Measurements from ENCODE around the gene NTRK3.

Gene NTRK3

GRCh38 chr15:87965304-87965703 lies 291.2 kb downstream of the NTRK3 start:
- TF ChIP-seq GATA3 (IDR thresholded peaks at IDR 0.05; ENCODE audit: low read depth, low read length) (no peak), GATA2 (IDR thresholded peaks at IDR 0.05; ENCODE audit: low read depth, low read length) (no peak)

DNA sequence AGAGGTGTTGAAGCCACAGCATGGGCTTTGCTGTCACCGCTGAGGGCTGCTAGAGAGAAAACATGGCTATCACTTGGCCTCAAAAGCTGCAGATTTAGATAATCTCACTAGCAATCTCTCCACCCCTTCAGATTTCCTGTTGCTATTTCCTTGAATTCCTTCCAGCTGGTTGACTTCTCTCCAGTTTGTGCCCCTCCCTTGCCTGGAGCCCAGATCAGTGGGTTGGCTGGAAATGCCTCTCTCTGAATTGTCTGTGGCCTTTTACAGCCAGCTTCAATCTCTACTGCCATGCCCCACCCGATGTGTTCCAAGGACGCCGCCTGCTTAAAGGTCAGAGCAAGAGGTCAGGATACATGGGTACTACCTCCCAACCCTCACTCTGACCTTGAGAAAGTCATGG lies 294.1 kb downstream of the NTRK3 start:
- no peak for TF ChIP-seq GATA3 (IDR thresholded peaks at IDR 0.05; ENCODE audit: low read depth, low read length)
- TF ChIP-seq GATA2 (IDR thresholded peaks at IDR 0.05; ENCODE audit: low read depth, low read length), result peak; percentile 50

GRCh38 chr15:87961851-87962420 lies 294.6 kb downstream of the NTRK3 start:
- no peak for TF ChIP-seq GATA2 (IDR thresholded peaks at IDR 0.05; ENCODE audit: low read depth, low read length)
- no peak for TF ChIP-seq GATA3 (IDR thresholded peaks at IDR 0.05; ENCODE audit: low read depth, low read length)

GRCh38 chr15:87959662-87960061 lies 296.9 kb downstream of the NTRK3 start:
- TF ChIP-seq GATA2 (IDR thresholded peaks at IDR 0.05; ENCODE audit: low read depth, low read length), result no peak
- TF ChIP-seq GATA3 (IDR thresholded peaks at IDR 0.05; ENCODE audit: low read depth, low read length), result no peak

DNA sequence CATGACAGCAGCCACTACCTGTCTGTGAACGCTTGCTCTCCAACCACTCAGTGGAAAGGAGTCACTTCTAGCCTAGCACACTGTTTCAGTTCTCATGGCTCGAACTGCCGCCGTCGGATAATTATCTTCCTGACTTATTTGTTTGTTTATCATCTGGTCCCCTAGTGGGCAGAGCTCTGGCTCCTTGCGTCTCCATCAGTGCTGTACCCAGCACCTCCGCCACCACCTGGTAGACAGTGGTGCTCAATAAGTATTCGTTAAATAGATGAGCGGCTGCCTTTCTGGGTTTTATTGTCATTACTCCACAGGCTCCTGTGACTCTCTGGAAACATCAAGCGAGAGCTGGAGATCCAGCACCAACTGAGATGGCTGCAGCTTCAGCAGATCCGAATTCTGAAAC lies 297.5 kb downstream of the NTRK3 start:
- no peak for TF ChIP-seq GATA3 (IDR thresholded peaks at IDR 0.05; ENCODE audit: low read depth, low read length)
- TF ChIP-seq GATA2 (IDR thresholded peaks at IDR 0.05; ENCODE audit: low read depth, low read length), result no peak

DNA sequence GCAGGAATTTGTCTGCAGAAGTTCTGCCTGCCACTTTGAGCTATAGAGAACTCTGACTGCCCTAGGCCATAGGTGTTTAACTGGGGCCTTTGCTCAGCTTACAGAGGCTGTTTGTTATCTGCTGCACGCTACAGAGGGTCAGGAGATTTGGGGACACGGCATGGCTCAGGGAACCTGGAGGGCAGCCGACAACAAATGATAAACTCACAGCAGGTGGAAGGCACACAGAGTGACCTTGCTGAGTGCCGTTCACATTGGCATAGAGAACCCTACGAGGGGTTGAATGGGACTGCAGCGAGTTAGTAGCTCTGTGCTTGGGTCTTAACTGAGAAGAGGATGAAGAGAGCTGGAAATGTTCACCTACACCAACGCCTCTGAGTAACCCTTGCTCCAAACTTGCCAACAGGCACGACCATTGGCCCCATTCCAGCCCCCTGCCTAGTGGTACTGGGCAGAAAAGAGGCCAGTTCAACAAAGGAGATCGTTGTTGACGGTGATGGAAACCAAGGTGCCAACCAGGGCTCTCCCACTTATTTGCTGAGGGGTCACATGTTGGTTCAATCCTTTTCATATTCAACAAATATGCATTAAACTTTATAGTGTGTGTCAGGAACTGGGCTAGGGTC lies 301.1 kb downstream of the NTRK3 start:
- no peak for TF ChIP-seq GATA2 (IDR thresholded peaks at IDR 0.05; ENCODE audit: low read depth, low read length)
- TF ChIP-seq GATA3 (IDR thresholded peaks at IDR 0.05; ENCODE audit: low read depth, low read length), result no peak

DNA sequence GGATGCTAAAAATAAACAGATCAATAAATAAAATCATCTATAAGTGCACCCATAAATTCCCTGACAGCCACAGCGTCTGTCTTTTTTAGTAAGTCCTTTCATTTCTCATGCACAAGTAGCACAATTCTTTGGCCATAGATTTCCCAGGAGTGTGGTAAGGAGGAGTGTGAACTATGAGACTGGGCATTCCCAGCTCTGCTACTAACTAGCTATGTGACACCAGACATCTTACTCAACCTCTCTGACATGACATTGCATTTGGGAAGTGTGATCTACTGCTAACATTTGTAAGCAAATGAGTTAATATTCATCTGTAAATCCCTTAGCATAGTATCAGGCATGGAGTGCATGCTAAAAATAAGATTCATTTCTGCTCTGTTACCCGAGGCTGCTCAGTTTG lies 301.7 kb downstream of the NTRK3 start:
- no peak for TF ChIP-seq GATA3 (IDR thresholded peaks at IDR 0.05; ENCODE audit: low read depth, low read length)
- TF ChIP-seq GATA2 (IDR thresholded peaks at IDR 0.05; ENCODE audit: low read depth, low read length), result no peak

DNA sequence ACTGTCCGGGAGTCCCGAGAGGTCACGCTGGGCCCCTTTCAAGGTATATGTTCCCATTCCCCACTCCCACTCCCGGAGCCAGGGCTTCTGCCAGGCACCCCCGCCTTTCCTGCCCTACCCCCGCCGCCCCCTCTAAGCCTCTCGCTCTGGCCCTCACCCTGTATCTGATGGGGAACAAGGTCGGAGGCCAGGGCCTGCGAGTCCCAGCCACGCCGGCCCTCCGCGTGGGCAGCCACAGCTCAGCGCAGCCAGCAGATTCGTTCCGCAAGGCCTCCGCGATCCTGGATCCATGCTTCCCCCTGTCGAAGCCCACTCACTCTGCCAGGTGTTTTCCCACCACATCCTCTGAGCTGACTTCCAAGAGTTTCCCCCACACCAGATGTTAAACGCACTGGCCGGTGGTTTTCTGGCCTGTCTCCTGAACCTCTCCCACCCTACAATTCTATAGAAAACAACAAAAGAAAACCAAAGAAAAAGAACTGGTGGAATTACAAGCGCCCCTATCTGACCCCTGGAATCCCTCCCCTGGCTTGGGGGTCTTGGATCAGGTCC lies 303.7 kb downstream of the NTRK3 start:
- no peak for TF ChIP-seq GATA3 (IDR thresholded peaks at IDR 0.05; ENCODE audit: low read depth, low read length)
- TF ChIP-seq GATA2 (IDR thresholded peaks at IDR 0.05; ENCODE audit: low read depth, low read length), result no peak

DNA sequence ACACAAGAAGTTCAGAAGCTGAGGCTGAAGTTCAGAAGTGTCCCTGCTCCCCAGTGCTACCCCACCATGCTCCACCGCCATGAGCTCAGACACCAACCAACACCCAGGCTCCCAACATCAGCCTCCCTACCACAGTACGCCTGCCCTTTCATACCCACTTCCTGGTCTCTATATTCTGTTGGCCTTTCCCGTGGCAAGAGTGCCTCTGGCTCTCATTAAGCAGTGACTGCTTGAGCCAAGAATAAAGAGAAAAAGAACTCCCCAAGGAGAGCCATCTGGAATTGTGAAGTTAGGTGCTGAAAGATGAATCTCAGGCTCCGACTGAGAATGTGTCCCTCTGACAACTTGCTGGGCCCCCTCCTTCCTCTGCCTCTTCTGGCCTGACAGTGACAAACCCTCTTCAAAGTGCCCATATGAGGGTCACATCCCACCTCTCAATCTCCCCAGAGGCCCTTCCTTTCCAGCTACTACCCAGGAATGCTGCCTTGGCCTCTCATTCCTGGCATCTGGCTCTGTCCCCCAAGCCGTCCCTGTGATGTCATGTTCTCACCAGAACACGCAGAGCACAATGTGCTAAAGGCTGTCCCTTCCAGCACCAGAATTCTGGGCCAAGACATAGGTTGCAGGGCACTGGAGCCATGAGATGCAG lies 306.8 kb downstream of the NTRK3 start:
- TF ChIP-seq GATA2 (IDR thresholded peaks at IDR 0.05; ENCODE audit: low read depth, low read length), result no peak
- TF ChIP-seq GATA3 (IDR thresholded peaks at IDR 0.05; ENCODE audit: low read depth, low read length), result no peak

DNA sequence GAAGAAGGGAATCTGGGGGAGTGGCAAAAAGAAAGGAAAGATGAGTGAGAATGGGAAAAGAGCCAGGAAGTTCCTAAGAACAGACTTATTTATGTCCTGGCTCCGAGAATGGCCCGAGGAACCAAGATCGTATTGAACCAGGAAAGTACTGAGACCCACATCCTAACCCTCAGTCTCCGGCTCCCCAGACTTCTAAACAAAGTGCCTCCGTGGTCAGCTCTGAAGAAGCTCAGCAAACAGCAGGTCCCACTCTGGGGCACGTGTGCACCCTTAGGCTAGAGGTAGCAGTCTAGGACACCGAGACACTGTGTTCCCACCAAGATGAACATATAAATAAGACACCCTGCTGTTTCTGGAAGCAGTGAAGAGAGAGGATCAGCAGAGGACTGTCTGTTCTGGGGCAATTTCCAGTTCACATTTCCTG lies 307.4 kb downstream of the NTRK3 start:
- TF ChIP-seq GATA3 (IDR thresholded peaks at IDR 0.05; ENCODE audit: low read depth, low read length) (no peak), GATA2 (IDR thresholded peaks at IDR 0.05; ENCODE audit: low read depth, low read length) (no peak)

DNA sequence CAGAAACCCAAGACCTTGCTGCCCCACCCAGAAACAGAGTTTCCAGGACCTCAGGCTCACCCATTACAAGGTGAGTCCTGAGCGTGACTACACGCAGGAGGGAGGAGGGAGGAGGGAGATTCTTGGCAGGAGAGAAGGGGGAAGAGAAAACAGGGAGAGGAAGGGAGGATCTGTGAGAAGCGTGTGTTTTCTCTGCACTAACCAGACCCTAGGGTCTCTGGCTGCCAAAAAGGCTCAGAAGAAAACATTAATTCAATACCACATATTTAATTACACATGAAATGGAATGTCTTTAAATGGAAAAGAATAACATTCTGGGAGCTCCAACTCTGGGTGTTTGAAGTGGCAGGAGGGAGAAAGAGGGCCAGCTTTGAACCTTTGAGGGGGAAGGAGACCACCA lies 309.0 kb downstream of the NTRK3 start:
- TF ChIP-seq GATA2 (IDR thresholded peaks at IDR 0.05; ENCODE audit: low read depth, low read length) (no peak), GATA3 (IDR thresholded peaks at IDR 0.05; ENCODE audit: low read depth, low read length) (no peak)

DNA sequence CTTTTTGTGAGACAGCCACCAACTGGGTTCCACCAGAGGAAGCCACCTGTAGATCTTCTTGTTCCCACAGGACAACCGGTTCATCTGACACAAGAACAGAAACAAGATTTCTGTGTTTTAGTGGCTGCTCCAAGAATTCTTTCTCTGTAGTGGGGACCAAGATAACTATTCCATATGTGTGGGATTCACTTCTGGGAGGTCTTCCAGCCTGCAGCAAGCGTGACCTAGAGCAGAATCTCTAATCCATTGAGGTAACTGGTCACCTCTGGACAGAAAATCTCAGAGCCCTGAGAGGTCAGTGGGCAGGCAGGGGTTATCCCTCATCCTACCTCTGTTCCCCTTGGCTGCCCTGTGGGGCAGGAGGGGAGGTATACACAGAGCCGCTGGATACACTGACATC lies 311.3 kb downstream of the NTRK3 start:
- no peak for TF ChIP-seq GATA3 (IDR thresholded peaks at IDR 0.05; ENCODE audit: low read depth, low read length)
- no peak for TF ChIP-seq GATA2 (IDR thresholded peaks at IDR 0.05; ENCODE audit: low read depth, low read length)

DNA sequence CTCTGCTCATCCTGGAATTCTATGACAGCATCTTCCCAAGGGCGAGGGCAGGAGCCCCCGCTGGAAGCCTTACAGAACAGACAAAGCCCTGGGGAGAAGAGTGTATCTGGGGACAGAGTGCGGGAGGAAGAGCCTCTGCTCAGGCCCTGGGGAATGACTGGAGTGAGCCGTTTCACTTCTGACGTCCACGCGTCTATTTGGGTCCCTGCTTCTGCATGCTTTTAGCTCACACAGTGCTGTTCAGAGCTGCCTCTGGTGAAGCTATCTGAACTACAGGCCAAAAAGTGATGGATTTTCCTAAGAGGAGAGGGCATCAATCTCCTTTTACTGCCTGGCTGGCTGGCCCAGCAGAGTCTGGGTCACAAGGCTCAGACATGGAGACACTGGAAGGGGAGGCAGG lies 311.8 kb downstream of the NTRK3 start:
- TF ChIP-seq GATA2 (IDR thresholded peaks at IDR 0.05; ENCODE audit: low read depth, low read length), result no peak
- TF ChIP-seq GATA3 (IDR thresholded peaks at IDR 0.05; ENCODE audit: low read depth, low read length), result no peak

DNA sequence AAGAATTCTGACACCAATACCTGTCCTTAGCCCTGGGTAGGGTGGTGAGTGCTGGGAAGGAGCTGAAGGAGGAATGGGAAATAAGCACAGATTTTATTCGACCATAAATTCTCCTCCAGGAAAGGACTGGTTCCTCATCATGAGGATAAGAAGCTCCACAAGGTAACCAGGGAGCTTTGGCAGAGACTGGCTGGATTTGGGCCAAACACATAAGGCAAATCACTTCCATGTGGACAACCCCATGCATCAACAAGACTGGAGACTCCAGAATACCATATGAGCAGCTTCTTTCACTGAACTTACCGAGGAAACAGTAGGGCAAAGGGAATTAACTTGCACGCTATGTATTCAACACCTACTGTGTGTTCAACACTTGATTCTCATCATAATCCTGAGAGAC lies 312.5 kb downstream of the NTRK3 start:
- no peak for TF ChIP-seq GATA3 (IDR thresholded peaks at IDR 0.05; ENCODE audit: low read depth, low read length)
- no peak for TF ChIP-seq GATA2 (IDR thresholded peaks at IDR 0.05; ENCODE audit: low read depth, low read length)

DNA sequence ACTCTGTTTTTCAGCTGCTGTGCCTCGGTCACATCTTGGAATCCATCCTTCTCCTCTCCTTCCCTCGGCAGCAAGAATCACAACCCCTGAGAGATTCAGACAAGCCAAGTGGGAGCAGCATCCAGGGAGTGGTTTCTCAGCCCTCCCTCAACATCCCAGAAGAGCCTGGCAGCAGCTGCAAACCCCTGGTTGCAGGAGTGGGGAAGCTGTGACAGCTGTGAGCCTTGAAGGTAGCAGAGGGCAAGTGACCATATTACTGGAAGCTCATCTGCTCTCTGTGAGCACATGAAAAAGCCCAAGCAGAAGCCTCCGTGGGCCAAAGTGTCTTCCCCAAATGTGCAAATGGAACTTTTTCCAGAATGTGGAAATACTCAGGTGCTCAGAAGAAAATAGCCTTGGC lies 312.9 kb downstream of the NTRK3 start:
- TF ChIP-seq GATA3 (IDR thresholded peaks at IDR 0.05; ENCODE audit: low read depth, low read length) (no peak), GATA2 (IDR thresholded peaks at IDR 0.05; ENCODE audit: low read depth, low read length) (no peak)

Data from SH-SY5Y (cell line).